Measurements from ENCODE around the gene SLC25A41. TPM values are rescaled to one million over a fixed set of nuclear protein-coding genes. Genes with fewer than 3 reads are reported as not detected.

Gene SLC25A41
- total RNA-seq, 4 donors from 2014 or later: not detected

DNA sequence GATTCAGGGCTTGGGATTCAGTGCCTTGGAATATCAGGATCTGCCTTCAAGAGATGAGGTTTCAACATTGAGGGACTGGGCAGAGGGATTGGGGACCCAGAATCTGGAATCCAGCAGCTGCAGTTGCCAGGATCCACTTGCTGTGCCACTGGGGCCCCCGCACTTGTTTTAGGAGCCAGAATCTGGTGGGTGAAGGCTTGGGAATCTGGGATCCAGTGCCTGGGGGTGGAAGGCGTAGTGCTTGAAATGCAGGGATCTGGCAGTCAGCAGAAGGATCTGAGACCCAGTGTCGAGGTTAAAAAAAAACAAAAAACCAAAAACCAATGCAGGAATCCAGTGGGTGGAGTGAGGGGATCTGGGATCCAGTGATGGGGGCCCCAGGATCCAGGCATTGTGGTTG, 7.3 kb upstream of the SLC25A41 start:
- TF ChIP-seq, protein P1, sequence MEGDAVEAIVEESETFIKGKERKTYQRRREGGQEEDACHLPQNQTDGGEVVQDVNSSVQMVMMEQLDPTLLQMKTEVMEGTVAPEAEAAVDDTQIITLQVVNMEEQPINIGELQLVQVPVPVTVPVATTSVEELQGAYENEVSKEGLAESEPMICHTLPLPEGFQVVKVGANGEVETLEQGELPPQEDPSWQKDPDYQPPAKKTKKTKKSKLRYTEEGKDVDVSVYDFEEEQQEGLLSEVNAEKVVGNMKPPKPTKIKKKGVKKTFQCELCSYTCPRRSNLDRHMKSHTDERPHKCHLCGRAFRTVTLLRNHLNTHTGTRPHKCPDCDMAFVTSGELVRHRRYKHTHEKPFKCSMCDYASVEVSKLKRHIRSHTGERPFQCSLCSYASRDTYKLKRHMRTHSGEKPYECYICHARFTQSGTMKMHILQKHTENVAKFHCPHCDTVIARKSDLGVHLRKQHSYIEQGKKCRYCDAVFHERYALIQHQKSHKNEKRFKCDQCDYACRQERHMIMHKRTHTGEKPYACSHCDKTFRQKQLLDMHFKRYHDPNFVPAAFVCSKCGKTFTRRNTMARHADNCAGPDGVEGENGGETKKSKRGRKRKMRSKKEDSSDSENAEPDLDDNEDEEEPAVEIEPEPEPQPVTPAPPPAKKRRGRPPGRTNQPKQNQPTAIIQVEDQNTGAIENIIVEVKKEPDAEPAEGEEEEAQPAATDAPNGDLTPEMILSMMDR (IDR thresholded peaks at IDR 0.05; ENCODE audit: low read depth): no peak

- TF ChIP-seq, protein P1 (IDR thresholded peaks at IDR 0.05; ENCODE audit: low read depth): no peak
These were observed 6.2 kb upstream of the SLC25A41 start for GRCh38 chr19:6439743-6440142.

DNA sequence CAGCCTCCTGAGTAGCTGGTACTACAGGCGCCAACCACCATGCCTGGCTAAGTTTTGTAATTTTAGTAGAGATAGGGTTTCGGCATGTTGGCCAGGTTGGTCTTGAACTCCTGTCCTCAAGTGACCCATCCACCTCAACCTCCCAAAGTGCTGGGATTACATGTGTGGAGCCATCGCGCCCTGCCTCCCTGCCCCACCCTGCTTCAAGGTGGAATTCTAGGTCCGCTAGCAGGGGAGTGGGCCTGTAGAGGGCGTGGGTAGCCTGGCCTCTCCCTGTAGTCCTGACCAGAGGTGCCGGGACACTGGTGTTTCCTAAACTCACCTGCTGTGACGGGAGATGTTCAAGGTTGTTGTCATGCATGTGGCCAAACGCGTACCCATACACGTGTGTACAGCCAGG, 398 bp downstream of the SLC25A41 start:
- TF ChIP-seq, protein P1 (IDR thresholded peaks at IDR 0.05; ENCODE audit: low read depth): no peak

DNA sequence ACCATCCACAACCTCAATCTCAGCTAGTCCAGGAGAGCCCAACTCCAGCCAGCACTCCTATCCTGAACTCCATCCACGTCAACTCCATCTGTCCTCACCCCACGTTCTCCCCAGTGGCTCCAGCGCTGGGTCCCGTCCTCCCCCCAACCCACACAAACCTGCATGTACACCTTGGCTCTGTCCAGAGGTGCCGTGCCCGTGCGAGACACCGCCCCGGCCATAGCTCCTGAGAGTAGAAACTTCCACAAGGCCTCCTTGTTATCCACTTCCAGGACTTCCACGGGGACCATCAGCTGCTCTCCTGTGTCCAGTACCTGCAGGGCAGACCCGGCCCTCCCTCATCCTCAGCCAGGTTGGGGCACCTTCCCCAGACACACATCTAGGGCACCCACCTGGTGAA, 1.7 kb downstream of the SLC25A41 start:
- TF ChIP-seq, protein P1 (IDR thresholded peaks at IDR 0.05; ENCODE audit: low read depth): no peak

- TF ChIP-seq, protein P1 (IDR thresholded peaks at IDR 0.05; ENCODE audit: low read depth): no peak
These were observed 3.9 kb downstream of the SLC25A41 start for GRCh38 chr19:6429419-6430221.

DNA sequence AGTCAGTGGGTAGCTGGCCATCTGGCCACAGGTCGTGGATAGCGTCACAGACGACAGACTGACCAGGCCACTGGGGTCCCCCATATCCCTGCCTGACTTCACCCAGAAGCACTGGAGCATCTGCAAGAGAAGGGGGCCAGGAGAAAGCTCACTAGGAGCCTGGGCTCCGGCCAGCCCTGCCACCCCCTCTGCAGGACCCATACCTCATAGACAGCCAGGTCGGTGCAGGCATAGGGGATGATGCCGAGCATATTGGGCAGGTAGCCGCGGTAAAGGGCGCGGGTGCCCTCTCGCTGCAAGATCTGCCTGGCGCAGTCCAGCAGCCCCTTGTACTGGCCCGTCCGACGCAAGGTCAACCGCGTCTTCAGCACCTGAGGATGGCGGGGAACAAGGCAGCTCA, 6.4 kb downstream of the SLC25A41 start:
- TF ChIP-seq, protein P1 (IDR thresholded peaks at IDR 0.05; ENCODE audit: low read depth): no peak

DNA sequence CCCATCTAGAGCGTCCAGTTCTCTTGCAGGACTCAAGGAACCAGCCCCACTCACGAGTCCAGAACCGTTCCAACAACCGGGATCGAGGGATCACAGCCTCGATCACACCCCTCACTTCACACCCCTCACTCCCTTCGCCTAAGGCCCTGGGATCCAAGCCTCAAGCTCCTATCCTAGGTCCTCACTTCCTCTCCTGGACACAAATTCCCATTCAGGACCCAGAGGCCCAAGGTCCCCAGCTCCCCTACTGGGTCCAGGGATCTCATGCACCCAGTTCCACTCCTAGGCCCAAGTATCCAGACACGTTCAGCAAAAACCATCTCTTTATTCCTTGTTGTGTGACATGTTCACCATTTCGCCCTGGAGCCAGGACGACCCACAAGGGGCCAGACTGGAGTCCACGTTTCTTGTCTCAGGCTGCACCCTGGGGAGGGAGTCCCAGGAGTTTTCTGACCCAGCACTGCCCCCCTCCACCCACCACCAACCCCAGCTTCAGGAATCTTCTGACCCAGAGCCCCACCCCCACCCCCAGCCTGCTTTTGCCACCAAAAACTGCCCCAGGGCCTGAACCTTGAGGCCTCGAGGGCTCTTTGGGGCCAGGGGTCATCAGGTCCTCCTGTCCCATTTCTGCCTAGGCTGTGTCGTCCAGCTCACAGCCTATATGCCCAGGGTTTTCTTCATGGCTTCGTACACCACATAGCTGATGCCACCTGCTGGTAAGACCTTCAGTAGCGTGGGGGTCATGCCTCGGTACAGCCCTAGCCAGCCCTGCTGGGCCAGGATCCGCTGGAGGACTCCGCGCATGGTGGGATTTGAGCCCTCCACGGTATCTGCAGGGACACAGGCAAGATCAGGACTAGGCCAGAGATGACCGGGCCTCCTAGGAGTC, 7.6 kb downstream of the SLC25A41 start:
- TF ChIP-seq, protein P1 (IDR thresholded peaks at IDR 0.05; ENCODE audit: low read depth): no peak

All from subcutaneous adipose tissue (tissue), 4 donors.